ENCODE results near the gene PALD1.

PALD1 gene

GRCh38 chr10:70492786-70493659, 14.5 kb downstream of the PALD1 start:
- no peak for DNase-seq (ENCODE audit: low read depth)
- no peak for TF ChIP-seq CTCF (IDR thresholded peaks at IDR 0.05; ENCODE audit: control insufficient read depth, insufficient read depth, low read depth, low read length, missing control alignments)

GRCh38 chr10:70493660-70494234, 15.2 kb downstream of the PALD1 start:
- no peak for DNase-seq (ENCODE audit: low read depth)
- no peak for TF ChIP-seq CTCF (IDR thresholded peaks at IDR 0.05; ENCODE audit: control insufficient read depth, insufficient read depth, low read depth, low read length, missing control alignments)
- H3K4me3 ChIP-seq (ENCODE audit: control insufficient read depth, low read depth, low read length): no peak overlapping the region

More at GRCh38 chr10:70492786-70493659, 14.5 kb downstream of the PALD1 start:
- no peak overlapping the region for H3K4me3 ChIP-seq (ENCODE audit: control insufficient read depth, low read depth, low read length)

GRCh38 chr10:70494536-70494935, 16.0 kb downstream of the PALD1 start:
- no peak overlapping the region for H3K4me3 ChIP-seq (ENCODE audit: control insufficient read depth, low read depth, low read length)
- DNase-seq (ENCODE audit: low read depth): no peak
- no peak for TF ChIP-seq CTCF (IDR thresholded peaks at IDR 0.05; ENCODE audit: control insufficient read depth, insufficient read depth, low read depth, low read length, missing control alignments)

- DNase-seq (ENCODE audit: low read depth): no peak
- no peak overlapping the region for H3K4me3 ChIP-seq (ENCODE audit: control insufficient read depth, low read depth, low read length)
- no peak for TF ChIP-seq CTCF (IDR thresholded peaks at IDR 0.05; ENCODE audit: control insufficient read depth, insufficient read depth, low read depth, low read length, missing control alignments)
These were observed 16.4 kb downstream of the PALD1 start for GRCh38 chr10:70494966-70495365.

- no peak for DNase-seq (ENCODE audit: low read depth)
- H3K4me3 ChIP-seq (ENCODE audit: control insufficient read depth, low read depth, low read length): no peak overlapping the region
- no peak for TF ChIP-seq CTCF (IDR thresholded peaks at IDR 0.05; ENCODE audit: control insufficient read depth, insufficient read depth, low read depth, low read length, missing control alignments)
These were observed 17.2 kb downstream of the PALD1 start for GRCh38 chr10:70495691-70496261.

- no peak for DNase-seq (ENCODE audit: low read depth)
- TF ChIP-seq CTCF (IDR thresholded peaks at IDR 0.05; ENCODE audit: control insufficient read depth, insufficient read depth, low read depth, low read length, missing control alignments): no peak
- H3K4me3 ChIP-seq (ENCODE audit: control insufficient read depth, low read depth, low read length): no peak overlapping the region
These were observed 18.0 kb downstream of the PALD1 start for GRCh38 chr10:70496341-70497119.

Measured in AG09309 (cell line).